ENCODE results near the gene FBRSL1. TPM values are rescaled to one million over a fixed set of nuclear protein-coding genes. Genes with fewer than 3 reads are reported as not detected.

FBRSL1 gene
- total RNA-seq, 1 donor from 2014 or later, result 58.7 TPM

DNA sequence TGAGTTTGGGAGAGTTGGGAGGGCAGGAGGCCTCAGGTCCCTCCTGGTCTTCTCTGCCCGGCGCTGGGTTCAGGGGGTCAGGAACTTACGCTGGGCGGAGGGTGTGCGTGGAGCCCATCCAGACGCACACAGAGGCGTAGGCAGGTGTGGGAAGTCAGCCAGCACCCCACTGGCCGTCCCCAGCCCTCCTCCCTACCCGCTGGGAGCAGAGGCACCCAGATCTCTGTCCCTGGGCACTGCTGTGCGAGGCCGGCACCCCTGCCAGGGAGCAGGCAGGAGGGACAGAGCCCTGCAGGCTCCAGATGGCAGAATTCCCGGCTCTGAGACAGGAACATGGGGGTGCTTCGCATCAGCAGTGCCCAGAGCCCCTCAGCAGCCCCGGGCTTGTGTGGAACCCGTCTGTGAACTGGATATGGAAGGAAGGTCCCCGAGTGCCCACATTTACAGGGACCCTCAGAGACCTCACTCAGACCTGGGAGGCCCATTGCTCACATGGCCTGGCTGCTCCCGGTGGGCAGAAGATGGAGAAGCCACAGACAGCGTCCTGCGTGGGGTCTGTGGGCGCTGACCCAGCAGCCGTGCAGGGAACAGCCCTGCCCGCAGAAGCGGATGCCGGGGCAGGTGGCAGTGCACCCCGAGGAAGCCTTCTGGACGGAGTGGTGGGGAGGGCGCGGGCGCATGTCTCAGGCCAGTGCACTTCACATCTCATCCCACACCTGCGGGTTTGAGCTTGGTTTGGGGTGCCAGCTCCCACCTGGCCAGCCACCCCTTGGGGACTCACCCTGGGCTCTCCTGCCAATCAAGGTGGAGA lies 61.1 kb downstream of the FBRSL1 start:
- Mint-ChIP-seq H3K4me1 (no peaks in the 10 kb centered on the region), H3K4me3 (no peak overlapping the region), H3K27me3 (no peaks in the 10 kb centered on the region), H3K27ac (no peak overlapping the region), H3K9me3 (no peaks in the 10 kb centered on the region), H3K36me3 (ENCODE audit: low read depth) (peaks cover 12% of the 10 kb centered on the region)
- no peak for ATAC-seq (ENCODE audit: low read depth)
- TF ChIP-seq, protein P1, sequence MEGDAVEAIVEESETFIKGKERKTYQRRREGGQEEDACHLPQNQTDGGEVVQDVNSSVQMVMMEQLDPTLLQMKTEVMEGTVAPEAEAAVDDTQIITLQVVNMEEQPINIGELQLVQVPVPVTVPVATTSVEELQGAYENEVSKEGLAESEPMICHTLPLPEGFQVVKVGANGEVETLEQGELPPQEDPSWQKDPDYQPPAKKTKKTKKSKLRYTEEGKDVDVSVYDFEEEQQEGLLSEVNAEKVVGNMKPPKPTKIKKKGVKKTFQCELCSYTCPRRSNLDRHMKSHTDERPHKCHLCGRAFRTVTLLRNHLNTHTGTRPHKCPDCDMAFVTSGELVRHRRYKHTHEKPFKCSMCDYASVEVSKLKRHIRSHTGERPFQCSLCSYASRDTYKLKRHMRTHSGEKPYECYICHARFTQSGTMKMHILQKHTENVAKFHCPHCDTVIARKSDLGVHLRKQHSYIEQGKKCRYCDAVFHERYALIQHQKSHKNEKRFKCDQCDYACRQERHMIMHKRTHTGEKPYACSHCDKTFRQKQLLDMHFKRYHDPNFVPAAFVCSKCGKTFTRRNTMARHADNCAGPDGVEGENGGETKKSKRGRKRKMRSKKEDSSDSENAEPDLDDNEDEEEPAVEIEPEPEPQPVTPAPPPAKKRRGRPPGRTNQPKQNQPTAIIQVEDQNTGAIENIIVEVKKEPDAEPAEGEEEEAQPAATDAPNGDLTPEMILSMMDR (IDR thresholded peaks at IDR 0.05), result no peak
- intact Hi-C loops (cut with micrococcal nuclease), result no loop called here
- ChIA-PET POLR2A (no interaction called here), CTCF (no interaction called here)
- no peak for DNase-seq

DNA sequence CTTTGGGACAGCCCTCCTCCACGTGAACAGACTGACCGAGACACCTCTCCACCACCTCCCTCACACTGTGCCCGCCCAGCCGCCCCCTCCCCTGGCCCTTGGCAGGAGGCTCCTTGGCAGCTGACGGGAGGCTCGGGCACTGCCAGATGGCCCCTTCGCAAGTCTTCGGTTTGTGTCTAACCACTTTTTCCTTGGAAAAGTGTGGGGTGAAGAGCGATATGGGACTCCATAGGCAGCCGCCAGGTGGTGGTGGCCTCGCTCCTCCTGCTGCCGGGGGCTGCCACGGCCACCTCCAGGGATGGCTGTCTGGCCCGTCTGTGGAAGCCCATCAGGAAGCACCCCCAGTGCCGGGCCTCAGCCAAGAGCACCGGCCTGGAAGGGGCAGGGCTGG lies 61.7 kb downstream of the FBRSL1 start:
- ATAC-seq (ENCODE audit: low read depth) (no peak), DNase-seq (no peak)
- H3K36me3 Mint-ChIP-seq (ENCODE audit: low read depth), result peaks cover 12% of the 10 kb centered on the region
- intact Hi-C loops (cut with micrococcal nuclease), result no loop called here
- ChIA-PET POLR2A (no interaction called here), CTCF (no interaction called here)
- no peaks in the 10 kb centered on the region for H3K4me1 Mint-ChIP-seq
- H3K4me3 Mint-ChIP-seq, result no peak overlapping the region
- no peaks in the 10 kb centered on the region for H3K27me3 Mint-ChIP-seq
- TF ChIP-seq, protein P1 (IDR thresholded peaks at IDR 0.05), result no peak
- no peaks in the 10 kb centered on the region for H3K9me3 Mint-ChIP-seq
- no peak overlapping the region for H3K27ac Mint-ChIP-seq

DNA sequence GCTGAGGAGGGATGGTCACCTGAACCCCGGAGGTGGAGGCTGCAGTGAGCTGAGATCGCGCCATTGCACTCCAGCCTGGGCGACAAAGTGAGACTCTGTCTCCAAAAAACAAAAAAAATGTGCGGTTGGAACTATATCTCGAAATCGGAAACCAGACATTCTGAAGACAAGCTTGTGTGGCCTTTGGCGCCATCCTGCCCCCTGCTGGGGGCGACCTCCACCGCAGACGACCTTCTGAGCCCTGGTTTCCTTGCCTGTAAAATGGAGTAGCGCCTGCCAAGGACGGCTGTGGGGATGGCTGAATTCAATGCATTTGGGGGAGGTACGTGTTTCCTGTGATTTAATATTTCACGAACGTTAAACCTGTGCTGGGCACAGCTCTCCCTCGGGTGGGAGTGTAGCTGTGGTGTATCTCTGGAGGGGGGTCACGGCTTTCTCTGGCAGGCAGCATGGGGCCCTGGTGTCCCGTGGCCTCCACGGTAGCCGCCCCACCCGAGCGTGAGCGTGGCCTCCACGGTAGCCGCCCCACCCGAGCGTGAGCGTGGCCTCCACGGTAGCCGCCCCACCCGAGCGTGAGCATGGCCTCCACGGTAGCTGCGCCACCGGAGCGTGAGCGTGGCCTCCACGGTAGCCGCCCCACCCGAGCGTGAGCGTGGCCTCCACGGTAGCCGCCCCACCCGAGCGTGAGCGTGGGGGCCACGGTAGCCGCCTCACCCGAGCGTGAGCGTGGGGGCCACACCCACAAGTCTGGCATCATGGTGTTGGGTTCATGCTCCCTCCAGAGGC lies 65.1 kb downstream of the FBRSL1 start:
- no peak overlapping the region for H3K4me3 Mint-ChIP-seq
- POLR2A ChIA-PET, result no interaction called here

DNA sequence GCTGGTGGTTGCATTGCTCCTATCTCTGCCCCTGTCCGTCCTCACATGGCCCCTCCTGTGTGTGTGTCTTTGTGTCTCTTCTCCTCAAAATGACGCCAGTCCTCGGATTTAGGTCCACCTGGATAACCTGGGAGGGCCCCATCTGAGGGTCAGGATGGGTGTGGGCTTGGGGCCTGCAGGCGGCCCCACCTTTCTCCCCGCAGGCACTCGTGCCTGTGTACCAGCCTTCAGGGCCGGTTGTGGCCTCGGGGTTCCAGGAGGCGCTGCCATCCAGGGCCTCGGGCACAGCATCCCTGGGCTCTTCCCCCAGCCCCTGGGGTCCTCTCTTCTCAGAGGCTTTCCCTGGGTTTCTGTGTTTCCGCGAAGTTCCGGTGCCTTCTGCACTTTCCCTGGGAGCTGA lies 65.7 kb downstream of the FBRSL1 start:
- DNase-seq (no peak), ATAC-seq (ENCODE audit: low read depth) (no peak)
- peaks cover 15% of the 10 kb centered on the region for H3K4me1 Mint-ChIP-seq
- CTCF ChIA-PET, result interaction anchor here (1.4 kb wide), 1 partner anchor 141 kb away, joined by 6 read pairs; no protein-coding TSS in a partner anchor
- intact Hi-C loops (cut with micrococcal nuclease), result no loop called here
- H3K36me3 Mint-ChIP-seq (ENCODE audit: low read depth), result peaks cover 11% of the 10 kb centered on the region
- no peak overlapping the region for H3K27ac Mint-ChIP-seq
- no peaks in the 10 kb centered on the region for H3K9me3 Mint-ChIP-seq
- POLR2A ChIA-PET, result no interaction called here
- no peaks in the 10 kb centered on the region for H3K27me3 Mint-ChIP-seq
- H3K4me3 Mint-ChIP-seq, result no peak overlapping the region
- TF ChIP-seq, protein P1 (IDR thresholded peaks at IDR 0.05), result no peak

More for the DNA sequence above, 65.1 kb downstream of the FBRSL1 start:
- H3K4me1 Mint-ChIP-seq, result peaks cover 15% of the 10 kb centered on the region
- no peaks in the 10 kb centered on the region for H3K9me3 Mint-ChIP-seq
- DNase-seq (no peak), ATAC-seq (ENCODE audit: low read depth) (no peak)
- H3K36me3 Mint-ChIP-seq (ENCODE audit: low read depth), result peaks cover 12% of the 10 kb centered on the region
- CTCF ChIA-PET, result interaction anchor here (1.4 kb wide), 1 partner anchor 140 kb away, joined by 6 read pairs; no protein-coding TSS in a partner anchor
- TF ChIP-seq, protein P1 (IDR thresholded peaks at IDR 0.05), result no peak
- H3K27me3 Mint-ChIP-seq, result no peaks in the 10 kb centered on the region
- intact Hi-C loops (cut with micrococcal nuclease), result no loop called here
- no peak overlapping the region for H3K27ac Mint-ChIP-seq

DNA sequence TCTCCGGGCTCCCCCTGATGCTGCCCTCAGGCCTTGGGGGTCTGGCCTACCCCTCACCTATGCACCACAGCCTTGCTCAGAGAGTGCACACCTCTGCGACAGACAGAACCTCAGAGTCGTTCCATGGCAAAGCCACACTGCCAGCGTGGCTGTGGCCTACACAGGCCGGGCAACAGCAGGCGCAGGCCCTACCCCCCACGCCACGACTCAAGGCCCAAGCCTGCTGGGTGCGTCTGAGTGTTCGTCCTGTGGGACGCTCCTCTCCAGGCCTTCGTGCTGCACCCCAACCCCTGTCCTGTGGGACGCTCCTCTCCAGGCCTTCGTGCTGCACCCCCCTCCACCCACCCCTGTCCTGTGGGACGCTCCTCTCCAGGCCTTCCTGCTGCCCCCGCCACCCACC lies 66.3 kb downstream of the FBRSL1 start:
- Mint-ChIP-seq H3K4me1 (peaks cover 18% of the 10 kb centered on the region), H3K4me3 (no peak overlapping the region), H3K36me3 (ENCODE audit: low read depth) (peaks cover 11% of the 10 kb centered on the region), H3K27ac (no peak overlapping the region), H3K9me3 (no peaks in the 10 kb centered on the region), H3K27me3 (no peaks in the 10 kb centered on the region)
- ATAC-seq (ENCODE audit: low read depth), result no peak
- TF ChIP-seq, protein P1 (IDR thresholded peaks at IDR 0.05), result no peak
- no peak for DNase-seq
- POLR2A ChIA-PET, result no interaction called here
- intact Hi-C loops (cut with micrococcal nuclease), result no loop called here
- CTCF ChIA-PET, result no interaction called here
